ENCODE data around the gene TTC8.

TTC8 gene

GRCh38 chr14:88871429-88871828 lies 47.0 kb downstream of the TTC8 start:
- DNase-seq = no peak

DNA sequence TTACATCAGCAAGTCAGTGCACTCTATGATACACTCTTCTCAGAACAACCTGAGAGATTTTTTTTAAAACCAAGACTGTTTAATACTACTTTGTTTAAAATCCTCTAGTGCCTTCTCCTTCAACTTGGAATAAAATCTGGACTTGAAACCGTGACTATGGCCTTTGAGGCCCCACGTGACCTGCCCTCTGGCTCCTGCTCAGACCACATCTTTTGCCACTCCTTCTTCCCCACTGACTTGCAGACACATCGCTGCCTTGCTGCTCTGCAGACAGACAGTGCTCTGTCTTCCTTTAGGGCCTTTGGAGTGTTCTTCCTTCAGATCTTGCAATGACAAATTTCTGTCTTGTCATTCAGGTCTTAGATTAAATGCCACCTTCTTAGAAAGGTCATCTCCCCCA lies 48.5 kb downstream of the TTC8 start:
- DNase-seq = no peak

- no peak for DNase-seq
Measured at GRCh38 chr14:88877192-88877591, 52.7 kb downstream of the TTC8 start.

GRCh38 chr14:88879022-88879421 lies 54.6 kb downstream of the TTC8 start:
- DNase-seq = no peak

DNA sequence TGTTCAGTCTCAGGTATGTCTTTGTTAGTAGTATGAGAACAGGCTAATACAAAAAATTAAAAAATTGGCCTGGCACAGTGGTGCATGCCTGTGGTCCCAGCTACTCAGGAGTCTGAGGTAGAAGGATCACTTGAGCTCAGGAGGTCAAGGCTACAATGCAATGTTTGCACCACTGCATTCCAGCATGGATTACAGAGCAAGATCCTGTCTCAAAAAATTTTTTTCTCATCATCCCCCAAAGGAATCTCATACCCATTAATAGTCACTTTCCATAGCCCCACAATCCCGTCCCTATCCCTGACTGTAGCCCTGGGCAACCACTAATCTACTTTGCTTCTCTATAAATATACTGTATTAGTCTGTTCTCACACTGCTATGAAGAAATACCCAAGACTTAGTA lies 57.8 kb downstream of the TTC8 start:
- no peak for DNase-seq

DNA sequence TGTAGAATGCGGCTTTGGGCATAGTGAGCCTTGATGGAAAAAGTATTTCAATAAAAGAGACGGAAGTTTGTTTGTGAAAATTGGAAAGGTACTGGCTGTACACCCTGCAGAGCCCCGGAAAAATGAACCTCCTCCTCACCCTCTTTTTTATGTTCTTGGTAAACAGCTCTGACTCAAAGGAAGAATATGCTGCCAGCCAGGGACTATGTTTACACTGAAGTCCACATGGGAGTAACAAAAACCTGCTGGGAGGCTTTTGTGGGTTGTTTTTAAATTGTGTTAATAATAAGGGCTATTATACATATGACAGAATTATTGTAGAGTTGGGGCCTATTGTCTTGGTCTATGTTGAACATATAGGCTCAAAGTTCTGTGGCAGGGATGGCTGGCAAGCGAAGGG lies 70.7 kb downstream of the TTC8 start:
- no peak for DNase-seq

GRCh38 chr14:88901189-88901588 lies 76.7 kb downstream of the TTC8 start:
- no peak for DNase-seq

GRCh38 chr14:88901991-88902390 lies 77.5 kb downstream of the TTC8 start:
- DNase-seq = no peak

GRCh38 chr14:88902850-88903249 lies 78.4 kb downstream of the TTC8 start:
- no peak for DNase-seq

DNA sequence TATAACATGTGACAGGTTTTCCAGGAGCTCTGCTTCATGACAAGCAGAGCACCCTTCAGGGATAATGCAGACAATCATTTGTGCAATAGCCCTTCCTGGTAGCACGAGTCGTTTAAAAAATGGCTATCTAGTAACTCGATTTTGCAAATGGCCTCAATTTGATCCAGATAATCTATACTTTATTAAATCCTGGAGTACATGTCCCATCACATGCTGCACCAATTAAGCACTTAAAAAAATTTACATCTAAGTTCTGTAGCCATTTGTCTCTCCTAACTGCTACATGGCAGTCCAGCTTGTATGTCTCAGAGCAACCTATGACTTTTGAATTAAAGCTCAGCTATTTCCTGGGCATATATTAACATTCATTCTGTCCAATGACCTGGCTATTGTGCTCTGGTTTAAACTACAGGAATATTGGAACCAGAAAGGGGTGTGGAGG lies 79.8 kb downstream of the TTC8 start:
- DNase-seq = no peak

GRCh38 chr14:88904864-88905263 lies 80.4 kb downstream of the TTC8 start:
- DNase-seq = no peak

DNA sequence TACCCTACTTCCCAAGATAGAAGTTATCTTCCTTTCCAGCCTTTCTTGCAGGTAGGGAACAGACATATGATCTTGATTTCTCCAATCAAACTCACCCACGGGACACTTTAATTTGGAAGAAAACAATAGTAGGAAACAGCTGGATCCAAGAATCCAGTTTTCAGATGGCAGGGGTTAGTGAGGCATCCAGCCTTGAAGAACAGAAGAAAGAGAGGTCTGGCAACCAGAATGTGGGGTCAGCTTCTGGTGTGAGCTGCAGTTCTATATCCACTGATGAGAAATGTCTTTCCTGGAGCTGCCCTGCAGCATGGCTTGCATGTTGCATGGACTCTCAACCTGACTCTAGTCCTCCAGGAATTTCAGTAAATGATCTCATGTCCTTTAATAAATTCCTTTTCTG lies 83.8 kb downstream of the TTC8 start:
- no peak for DNase-seq

- no peak for DNase-seq
Measured at GRCh38 chr14:88910386-88910785, 85.9 kb downstream of the TTC8 start.

DNA sequence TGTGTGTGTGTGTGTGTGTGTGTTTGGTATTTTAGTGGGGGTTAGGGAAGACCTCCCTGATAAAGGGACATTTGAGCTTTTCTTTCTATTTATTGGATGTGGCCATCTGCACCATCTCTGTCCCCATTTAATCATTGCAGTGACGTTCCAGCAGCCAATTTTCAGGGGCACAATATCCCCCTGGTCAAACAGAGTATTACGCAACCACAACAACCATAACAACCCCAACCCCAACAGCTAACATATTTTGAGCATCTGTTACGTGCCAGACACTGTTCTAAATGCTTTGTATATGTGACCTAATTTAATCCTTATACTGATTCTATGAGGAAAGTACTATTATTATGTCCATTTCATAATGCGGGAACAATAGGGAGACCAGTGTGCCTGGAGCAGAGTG lies 87.4 kb downstream of the TTC8 start:
- DNase-seq = no peak

DNA sequence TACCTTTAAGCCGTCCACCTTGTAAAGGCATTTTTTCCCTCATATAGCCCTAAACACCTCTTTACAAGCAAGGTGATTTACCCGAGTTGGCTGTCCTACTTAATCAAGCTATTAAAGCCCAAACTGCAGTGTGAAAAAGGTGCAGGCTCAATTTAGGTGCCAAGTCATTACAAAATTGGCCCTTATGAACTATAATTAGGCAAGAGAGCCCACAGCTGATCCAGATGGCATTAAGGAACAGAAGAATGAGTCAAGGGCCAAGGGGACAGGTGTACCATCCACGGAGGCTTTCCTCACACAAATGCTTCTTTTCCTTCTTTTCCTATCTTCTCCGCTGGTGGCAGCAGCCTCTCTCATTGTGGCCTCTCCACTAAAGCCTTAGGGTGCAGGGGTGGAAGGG lies 90.5 kb downstream of the TTC8 start:
- DNase-seq = no peak

DNA sequence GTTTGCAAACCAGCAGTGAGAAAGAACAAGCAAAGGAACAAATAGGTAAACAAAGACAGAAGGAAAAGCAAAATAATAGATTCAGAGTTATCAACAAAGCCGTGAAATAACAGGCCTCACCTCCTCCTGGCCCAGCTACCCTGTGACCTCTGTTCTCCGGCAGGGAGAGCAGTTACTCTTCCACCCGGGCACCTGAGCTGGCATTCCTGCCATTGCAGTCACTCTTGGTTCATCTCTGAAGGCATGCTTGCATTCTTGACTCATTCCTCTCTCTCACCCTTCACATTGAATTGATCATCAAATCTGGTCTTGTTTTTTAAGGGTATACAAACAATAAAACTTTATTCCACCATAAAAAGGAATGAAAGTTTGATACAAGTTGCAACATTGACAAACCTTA lies 95.1 kb downstream of the TTC8 start:
- no peak for DNase-seq
